Suprapubic skin (tissue), 4 donors: ENCODE data around the gene ARHGAP23.

Experiments used
- CTCF ChIP-seq, 2 donors: fragments of 200-600 bp in 1 of 2; fragments of 450-650 bp in 1 of 2; sonication (generic) in 1 of 2; IDR thresholded peaks; one replicate each; pipeline ENCODE4 v1.5.1; 2016 to 2019; ENCODE audit warnings: antibody characterized with exemption in 2 of 2, mild to moderate bottlenecking in 1 of 2, moderate library complexity in 1 of 2
- POLR2A ChIP-seq, 2 donors: fragments of 450-650 bp; IDR thresholded peaks; one replicate each; pipeline ENCODE4 v1.6.1; 2017; ENCODE audit warnings: antibody characterized with exemption in 2 of 2, mild to moderate bottlenecking in 2 of 2, moderate library complexity in 2 of 2
- POLR2AphosphoS5 ChIP-seq, 3 donors: sonication (generic); formaldehyde crosslinking; IDR thresholded peaks; one replicate each; pipeline ENCODE4 v1.6.1; 2017; ENCODE audit warnings: antibody characterized with exemption in 3 of 3

- TF ChIP-seq POLR2A (IDR thresholded peaks at IDR 0.05) (no peak), POLR2AphosphoS5 (IDR thresholded peaks at IDR 0.05) (no peak), CTCF (IDR thresholded peaks at IDR 0.05) (no peak)
These were observed 129.1 kb downstream of the ARHGAP23 start for GRCh38 chr17:38557396-38557795.
